ENCODE measurements around the gene ITGBL1.

- TF ChIP-seq CTCF (conservative IDR thresholded peaks at IDR 0.05; ENCODE audit: low read length): no peak
- TF ChIP-seq EZH2phosphoT487 (IDR thresholded peaks at IDR 0.05; ENCODE audit: borderline replicate concordance, low read depth, low read length): no peak
Measured at GRCh38 chr13:101673360-101674105, 221.1 kb downstream of the ITGBL1 start.
